HS-27A (cell line): ENCODE results near the gene SOD3.

Experiments used
- DNase-seq: peaks from one replicate; pipeline ENCODE4 v3.0.0-alpha.2; 2012; ENCODE audit warnings: low read depth, missing footprints

SOD3 gene

GRCh38 chr4:24801136-24801855 lies 5.9 kb downstream of the SOD3 start:
- DNase-seq: no peak

GRCh38 chr4:24802648-24803047 lies 7.3 kb downstream of the SOD3 start:
- no peak for DNase-seq

- DNase-seq: no peak
Observed at GRCh38 chr4:24805067-24805466, 9.7 kb downstream of the SOD3 start.

- no peak for DNase-seq
Observed at GRCh38 chr4:24805566-24805965, 10.2 kb downstream of the SOD3 start.

- DNase-seq: no peak
Observed at GRCh38 chr4:24806206-24806990, 11.0 kb downstream of the SOD3 start.

- DNase-seq: no peak
Observed at GRCh38 chr4:24807611-24808010, 12.2 kb downstream of the SOD3 start.

- no peak for DNase-seq
Observed at GRCh38 chr4:24808261-24808660, 12.9 kb downstream of the SOD3 start.

- DNase-seq: no peak
Observed at GRCh38 chr4:24808955-24809354, 13.6 kb downstream of the SOD3 start.

- DNase-seq: no peak
Observed at GRCh38 chr4:24809376-24809775, 14.0 kb downstream of the SOD3 start.

- DNase-seq: no peak
Observed at GRCh38 chr4:24809815-24810405, 14.5 kb downstream of the SOD3 start.

- no peak for DNase-seq
Observed at GRCh38 chr4:24810871-24811631, 15.7 kb downstream of the SOD3 start.

GRCh38 chr4:24813732-24814131 lies 18.4 kb downstream of the SOD3 start:
- DNase-seq: no peak

- DNase-seq: no peak
Observed at GRCh38 chr4:24816797-24817196, 21.4 kb downstream of the SOD3 start.

GRCh38 chr4:24820541-24820940 lies 25.2 kb downstream of the SOD3 start:
- no peak for DNase-seq

- DNase-seq: no peak
Observed at GRCh38 chr4:24824720-24825119, 29.3 kb downstream of the SOD3 start.

- no peak for DNase-seq
Observed at GRCh38 chr4:24831637-24832036, 36.3 kb downstream of the SOD3 start.

GRCh38 chr4:24835696-24836095 lies 40.3 kb downstream of the SOD3 start:
- DNase-seq: no peak

GRCh38 chr4:24836661-24837242 lies 41.4 kb downstream of the SOD3 start:
- no peak for DNase-seq

- DNase-seq: no peak
Observed at GRCh38 chr4:24837336-24837735, 42.0 kb downstream of the SOD3 start.

- DNase-seq: no peak
Observed at GRCh38 chr4:24837781-24838180, 42.4 kb downstream of the SOD3 start.

GRCh38 chr4:24840362-24840761 lies 45.0 kb downstream of the SOD3 start:
- no peak for DNase-seq
